HG03097 (cell line): Measurements from ENCODE around the gene ZDHHC18.
"Not testable (repeated sequence)": the region's sequence is repeated elsewhere in the genome, so short reads cannot be mapped to it uniquely, and the experiment has no call there.

Source experiments
- ATAC-seq: cut with Tn5 transposase; IDR thresholded peaks from one replicate; pipeline ENCODE4 v1.9.1; 2021; ENCODE audit not compliant: unreplicated experiment, low FRiP score

ZDHHC18 gene

DNA sequence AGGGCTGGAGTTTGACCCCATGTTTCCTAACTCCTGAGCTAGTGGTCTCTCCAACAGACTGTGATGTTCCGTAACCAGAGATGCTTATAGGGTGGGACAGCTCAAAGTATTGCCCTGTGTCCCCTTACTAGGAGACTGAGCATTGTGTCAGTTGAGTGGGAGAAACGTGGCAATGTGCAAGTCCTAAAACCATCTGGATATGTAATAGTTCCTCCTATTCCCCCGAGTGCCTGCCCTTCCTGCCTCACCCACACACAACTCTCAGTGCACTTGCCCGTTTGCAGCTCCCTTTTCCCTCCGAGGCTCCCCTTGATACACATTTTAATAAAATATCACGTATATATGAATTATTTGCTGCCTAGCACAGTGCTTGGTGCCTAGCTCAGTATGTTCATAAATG, 35.3 kb upstream of the ZDHHC18 start:
- no peak for ATAC-seq

GRCh38 chr1:26791626-26792025, 34.9 kb upstream of the ZDHHC18 start:
- ATAC-seq = no peak

DNA sequence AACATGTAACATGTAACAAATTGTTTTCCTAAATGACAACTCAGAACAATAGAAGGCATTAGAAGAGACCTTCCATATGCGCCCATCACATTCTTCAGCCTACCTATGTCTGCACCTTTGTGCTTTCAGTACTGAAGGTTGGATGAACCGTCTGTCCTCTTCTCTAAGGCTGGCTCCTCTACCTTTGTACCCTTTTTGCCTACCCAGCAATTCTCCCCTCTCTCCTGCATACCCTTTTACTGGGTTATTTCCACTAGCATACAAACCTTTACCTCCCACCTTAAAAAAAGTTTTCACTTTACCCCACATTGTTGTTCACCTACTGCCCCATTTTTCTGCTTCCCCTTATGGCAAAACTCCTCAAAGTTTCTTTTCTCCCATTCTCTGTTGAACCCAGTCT, 33.6 kb upstream of the ZDHHC18 start:
- ATAC-seq = no peak

DNA sequence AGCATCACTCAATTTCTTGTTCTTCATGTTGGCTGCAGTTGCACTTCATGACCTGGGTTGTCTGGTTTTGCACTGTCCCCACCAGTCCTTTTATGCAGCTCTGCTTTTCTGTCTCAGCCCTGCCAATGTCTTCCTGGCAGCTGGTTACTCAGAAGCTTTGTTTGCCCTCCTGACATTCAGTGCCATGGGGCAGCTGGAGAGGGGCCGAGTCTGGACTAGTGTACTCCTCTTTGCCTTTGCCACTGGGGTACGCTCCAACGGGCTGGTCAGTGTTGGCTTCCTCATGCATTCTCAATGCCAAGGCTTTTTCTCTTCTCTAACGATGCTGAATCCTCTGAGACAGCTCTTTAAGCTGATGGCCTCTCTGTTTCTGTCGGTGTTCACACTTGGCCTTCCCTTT, 32.1 kb upstream of the ZDHHC18 start:
- ATAC-seq = no peak

DNA sequence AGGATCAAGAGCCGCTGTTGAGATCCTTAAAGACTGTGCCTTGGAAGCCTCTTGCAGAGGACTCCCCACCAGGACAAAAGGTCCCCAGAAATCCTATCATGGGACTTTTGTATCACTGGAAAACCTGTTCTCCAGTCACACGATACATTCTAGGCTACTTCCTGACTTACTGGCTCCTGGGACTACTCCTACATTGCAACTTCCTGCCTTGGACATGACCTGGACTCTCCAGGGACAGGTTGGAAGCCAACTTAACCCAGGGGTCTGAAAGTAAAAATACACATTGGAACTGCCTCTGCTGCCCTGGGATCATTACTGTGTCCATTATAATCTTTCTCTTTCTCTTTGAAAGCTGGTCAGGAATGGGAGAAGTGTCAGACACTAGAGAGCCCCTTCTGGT, 28.9 kb upstream of the ZDHHC18 start:
- ATAC-seq = no peak

DNA sequence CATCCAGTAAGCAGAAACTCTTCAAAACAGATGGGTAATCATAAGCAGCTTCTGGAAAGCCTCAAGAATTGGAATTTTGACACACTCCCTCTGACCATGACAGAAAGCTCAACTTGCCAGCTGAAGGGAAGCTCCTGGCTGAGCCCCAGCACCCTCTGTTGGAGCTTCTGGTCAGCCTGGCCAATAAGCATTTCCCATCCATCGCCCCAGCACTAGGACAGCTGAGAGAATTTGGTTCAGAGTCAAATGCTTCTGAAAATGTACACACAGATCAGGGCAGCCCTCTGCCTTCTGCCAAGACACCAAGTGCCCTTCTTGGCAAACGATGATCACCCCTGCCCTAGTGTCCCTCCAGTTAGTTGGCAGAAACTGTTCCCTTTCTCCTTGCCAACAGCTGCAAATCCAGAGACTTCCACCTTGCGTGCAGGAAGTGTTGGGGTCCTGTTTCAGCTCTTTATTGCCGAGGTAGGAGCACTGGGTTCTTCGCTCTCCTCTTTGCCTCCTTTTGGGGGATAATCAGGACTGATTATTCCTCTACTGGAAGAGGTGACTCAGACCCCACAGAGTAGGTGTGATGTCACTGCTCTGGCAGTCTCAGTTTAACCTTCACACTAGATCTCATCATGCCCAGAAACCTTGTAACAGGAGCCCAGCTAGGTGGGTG, 26.9 kb upstream of the ZDHHC18 start:
- no peak for ATAC-seq

DNA sequence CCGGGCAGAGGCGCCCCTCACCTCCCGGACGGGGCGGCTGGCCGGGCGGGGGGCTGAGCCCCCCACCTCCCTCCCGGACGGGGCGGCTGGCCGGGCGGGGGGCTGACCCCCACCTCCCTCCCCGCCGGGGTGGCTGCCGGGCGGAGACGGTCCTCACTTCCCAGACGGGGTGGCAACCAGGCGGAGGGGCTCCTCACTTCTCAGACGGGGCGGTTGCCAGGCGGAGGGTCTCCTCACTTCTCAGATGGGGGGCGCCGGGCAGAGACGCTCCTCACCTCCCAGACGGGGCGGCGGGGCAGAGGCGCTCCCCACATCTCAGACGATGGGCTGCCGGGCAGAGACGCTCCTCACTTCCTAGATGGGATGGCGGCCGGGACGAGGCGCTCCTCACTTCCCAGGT, 22.6 kb upstream of the ZDHHC18 start:
- ATAC-seq = not testable (repeated sequence)

GRCh38 chr1:26810105-26810504, 16.4 kb upstream of the ZDHHC18 start:
- not testable (repeated sequence) for ATAC-seq

DNA sequence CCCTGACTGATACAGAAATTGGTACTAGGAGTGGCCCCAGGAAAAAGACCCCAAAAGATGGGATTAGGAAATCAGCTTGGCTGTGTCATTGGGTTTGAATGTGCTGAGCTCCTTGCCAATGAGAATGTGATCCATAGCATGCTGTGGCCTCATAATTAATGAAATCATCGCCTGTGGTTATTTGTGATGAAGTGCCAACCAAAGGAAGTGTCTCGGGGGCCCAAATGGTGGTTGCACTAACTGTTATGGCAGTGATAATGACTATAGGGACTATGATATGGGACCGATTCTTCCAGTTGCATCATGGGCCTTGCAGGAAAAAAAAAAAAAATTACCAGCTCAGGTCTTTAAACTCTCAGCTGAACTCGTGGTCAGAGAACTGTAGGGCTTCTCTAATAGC, 15.4 kb upstream of the ZDHHC18 start:
- ATAC-seq = no peak

GRCh38 chr1:26811708-26812107, 14.8 kb upstream of the ZDHHC18 start:
- ATAC-seq = no peak

DNA sequence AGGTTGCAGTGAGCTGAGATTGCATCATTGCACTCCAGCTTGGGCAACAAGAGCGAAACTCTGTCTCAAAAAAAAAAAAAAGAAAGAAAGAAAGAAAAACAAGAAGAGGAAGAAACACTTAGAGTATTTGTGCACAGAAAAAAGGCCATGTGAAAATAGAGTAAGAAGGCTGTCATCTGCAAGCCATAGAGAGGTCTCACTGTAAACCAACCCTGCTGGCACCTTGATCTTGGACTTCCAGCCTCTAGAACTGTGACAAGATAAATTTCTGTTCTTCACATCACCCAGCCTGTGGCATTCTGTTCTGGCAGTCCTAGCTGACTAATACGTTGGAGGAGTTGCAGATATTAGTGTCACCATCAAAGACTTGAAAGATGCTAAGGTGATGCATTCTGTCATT, 12.1 kb upstream of the ZDHHC18 start:
- no peak for ATAC-seq

DNA sequence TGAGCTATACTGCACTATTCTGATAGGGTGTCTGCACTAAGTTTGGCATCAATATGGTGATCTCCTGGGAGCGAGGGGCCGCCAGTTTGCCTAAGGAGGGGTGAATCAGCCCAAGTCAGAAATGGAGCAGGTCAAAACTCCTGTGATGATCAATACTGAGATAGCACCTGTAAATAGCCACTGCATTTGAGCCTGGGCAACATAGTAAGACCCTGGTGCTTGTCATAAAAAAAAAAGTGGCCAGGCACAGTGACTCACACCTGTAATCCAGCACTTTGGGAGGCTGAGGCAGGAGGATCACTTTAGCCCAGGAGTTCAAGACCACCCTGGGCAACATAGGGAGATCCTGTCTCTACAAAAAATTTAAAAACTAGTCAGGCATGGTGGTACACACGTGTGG, 11.6 kb upstream of the ZDHHC18 start:
- no peak for ATAC-seq

GRCh38 chr1:26820784-26821269, 5.7 kb upstream of the ZDHHC18 start:
- peak; percentile 91 for ATAC-seq

GRCh38 chr1:26822737-26823395, 3.6 kb upstream of the ZDHHC18 start:
- no peak for ATAC-seq

DNA sequence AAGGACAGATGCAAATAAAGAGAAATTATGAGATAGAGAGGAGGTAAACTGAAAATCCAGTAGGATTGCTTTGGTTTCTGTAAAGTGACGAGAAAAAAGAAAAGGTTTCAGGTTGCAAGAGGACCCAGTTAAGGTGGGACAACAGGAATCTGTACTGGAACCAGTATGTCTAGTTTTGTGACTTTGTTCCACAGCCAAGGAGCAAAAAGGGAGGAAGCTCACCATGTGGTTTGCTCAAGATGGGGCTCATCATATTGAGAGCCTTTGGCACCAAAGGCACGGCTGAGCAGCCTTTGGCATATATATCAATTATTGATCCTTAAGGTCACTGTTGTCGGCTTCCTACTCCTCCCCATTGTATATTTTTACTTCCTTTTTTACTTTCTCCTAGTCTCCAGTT, 1.8 kb upstream of the ZDHHC18 start:
- no peak for ATAC-seq

DNA sequence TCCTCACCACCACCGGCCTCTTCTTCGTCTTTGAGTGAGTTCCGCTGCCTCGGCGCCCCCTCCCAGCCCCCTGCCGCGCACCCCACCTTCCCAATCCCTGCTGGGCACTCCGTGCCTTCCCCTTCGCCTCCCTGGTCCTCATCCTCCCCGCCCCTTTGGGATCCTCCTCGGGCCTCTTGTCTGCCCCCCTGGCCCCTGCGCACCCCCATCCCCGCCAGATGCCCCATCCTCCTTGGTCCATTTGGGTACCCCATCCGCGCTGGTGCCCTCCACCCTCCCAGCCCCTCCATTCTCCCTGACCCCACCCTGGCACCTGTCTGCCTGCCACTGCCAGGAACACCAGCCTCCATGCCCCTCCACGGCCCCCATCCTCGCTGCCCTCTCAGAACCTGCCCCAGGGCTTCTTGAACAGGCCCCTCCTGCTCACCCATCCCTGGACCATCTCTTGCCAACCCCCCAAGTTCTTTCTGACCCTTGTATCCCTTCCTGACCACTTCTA, 667 bp downstream of the ZDHHC18 start:
- ATAC-seq = no peak

- no peak for ATAC-seq
These were observed 1.2 kb downstream of the ZDHHC18 start for GRCh38 chr1:26827663-26828062.

DNA sequence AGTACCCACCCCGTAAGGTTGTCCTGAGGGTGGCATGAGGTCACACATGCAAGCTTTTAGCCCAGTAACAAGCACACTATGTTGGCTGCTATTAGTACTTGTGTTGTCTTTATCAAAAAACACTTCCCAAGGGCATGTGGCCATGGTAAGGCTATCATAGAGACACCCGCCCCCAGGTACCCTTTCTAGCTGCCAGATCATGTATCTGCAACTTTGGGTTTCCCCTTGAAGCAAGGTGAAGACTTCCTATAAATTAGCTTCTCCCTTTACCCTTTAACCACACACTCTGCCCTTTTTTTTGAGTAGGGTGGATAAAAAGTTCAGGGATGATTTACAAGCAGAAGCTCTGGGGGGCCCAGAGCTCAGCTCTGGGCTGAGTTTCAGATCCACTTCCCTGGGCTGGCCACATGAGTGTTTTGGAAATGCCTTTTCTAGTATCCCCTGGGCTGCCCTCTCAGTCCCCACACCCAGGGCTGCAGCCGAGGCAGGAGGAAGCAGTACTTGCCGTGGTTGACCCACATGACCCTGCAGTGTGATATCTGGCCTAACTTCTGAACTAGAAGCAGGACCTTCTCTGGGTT, 2.0 kb downstream of the ZDHHC18 start:
- no peak for ATAC-seq

- ATAC-seq = no peak
These were observed 2.9 kb downstream of the ZDHHC18 start for GRCh38 chr1:26829184-26829911.

DNA sequence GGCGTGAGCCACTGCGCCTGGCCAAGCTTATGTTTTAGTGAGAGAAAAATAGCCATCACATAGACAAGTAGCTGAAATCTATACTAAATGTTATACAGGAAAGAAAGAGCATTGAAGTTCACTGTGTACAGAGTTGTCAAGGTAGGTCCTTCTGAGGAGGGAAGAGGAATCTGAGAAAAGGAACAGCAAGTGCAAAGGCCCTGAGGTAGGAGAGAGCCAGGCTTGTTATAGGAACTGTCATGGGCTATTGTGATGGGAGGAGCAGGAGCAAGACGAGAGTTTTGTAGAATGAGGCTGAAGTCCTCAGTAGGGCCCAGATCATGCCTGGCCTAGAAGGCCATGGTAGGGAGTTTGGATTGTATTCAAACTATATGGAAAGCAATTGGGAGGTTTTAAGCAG, 4.6 kb downstream of the ZDHHC18 start:
- no peak for ATAC-seq

DNA sequence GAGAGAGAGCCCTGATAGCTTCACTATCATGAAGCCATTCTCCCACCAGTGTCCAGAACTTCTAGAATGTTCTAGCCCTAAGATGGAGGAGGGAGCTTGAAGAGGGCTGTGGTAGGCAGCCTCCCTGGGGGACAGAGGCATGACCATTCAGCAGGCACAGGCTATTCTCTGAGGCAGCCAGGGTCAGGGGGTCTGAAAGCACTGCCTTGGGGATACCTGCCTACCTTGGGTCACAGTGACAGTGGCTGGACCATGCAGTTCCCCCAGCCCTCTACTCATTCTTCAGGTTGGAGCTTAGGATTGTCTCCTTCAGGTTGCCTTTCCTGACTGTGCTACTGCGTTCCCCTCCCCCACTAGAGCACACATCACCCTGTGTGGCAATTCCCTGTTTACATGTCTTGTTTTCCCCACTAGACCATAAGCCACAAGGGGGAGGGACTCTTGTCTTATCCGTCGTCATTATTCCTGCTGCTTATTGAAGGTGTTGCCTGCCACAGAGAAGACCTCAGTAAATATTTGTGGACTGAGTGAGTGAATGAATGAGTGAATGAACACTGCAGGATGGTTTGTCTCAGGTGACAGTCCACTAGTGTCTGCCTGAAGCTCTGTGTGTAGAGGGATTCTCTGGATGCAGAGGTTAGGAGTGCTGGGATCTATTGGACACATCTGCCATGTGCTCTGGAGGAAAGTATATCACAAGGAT, 5.2 kb downstream of the ZDHHC18 start:
- ATAC-seq = no peak
